BJ (cell line): ENCODE measurements around the gene TGM6. TPM values are rescaled to one million over a fixed set of nuclear protein-coding genes. Genes with fewer than 3 reads are reported as not detected.

Experiments
- CTCF ChIA-PET: fragments of 350-600 bp; formaldehyde crosslinking; extraction: SDS; loops from one replicate; lab custom pipeline; 2021; ENCODE audit warnings: antibody characterized with exemption, inconsistent platforms; lab: Yijun Ruan, JAX
- POLR2A ChIA-PET: fragments of 300-600 bp; sonication (Branson Sonifier 250); formaldehyde crosslinking; extraction: SDS; loops from one replicate; lab custom pipeline; 2021; ENCODE audit warnings: antibody characterized with exemption; lab: Charles Lee
- DNase-seq: peaks from one replicate; pipeline ENCODE4 v3.0.0-alpha.2; 2011; ENCODE audit warnings: low read depth
- H3K27me3 ChIP-seq: 2 replicates; pipeline ENCODE4 v1.6.0; 2011; ENCODE audit warnings: low read length; ENCODE audit not compliant: control insufficient read depth, insufficient read depth
- H3K36me3 ChIP-seq: 2 replicates; pipeline ENCODE4 v1.5.1; 2011; ENCODE audit warnings: low read length; ENCODE audit not compliant: control insufficient read depth, insufficient read depth
- H3K4me3 ChIP-seq: 2 replicates; pipeline ENCODE4 v1.5.1; 2011; ENCODE audit warnings: low read depth, mild to moderate bottlenecking, control low read depth, low read length
- CTCF ChIP-seq: IDR thresholded peaks from 2 replicates; pipeline ENCODE4 v1.5.1; 2011; ENCODE audit warnings: low read depth, mild to moderate bottlenecking, control low read depth, inconsistent platforms, low read length, moderate library complexity; ENCODE audit not compliant: insufficient read depth
- polyA plus RNA-seq: library from polyadenylated mRNA; depleted of rRNA; stranded (reverse); fragments of >200 nt; gene quantifications from 2 replicates; pipeline ENCODE4 v1.2.3, GENCODE V29; 2011

The TGM6 gene
- polyA plus RNA-seq, 1 experiment, result not detected

- no peak for DNase-seq
- H3K36me3 ChIP-seq, result no peaks in the 10 kb centered on the region
- ChIA-PET CTCF (no interaction called here), POLR2A (no interaction called here)
- no peak overlapping the region for H3K4me3 ChIP-seq
- TF ChIP-seq CTCF, result no peak
- no peaks in the 10 kb centered on the region for H3K27me3 ChIP-seq
Measured at GRCh38 chr20:2340823-2341222, 39.9 kb upstream of the TGM6 start.

GRCh38 chr20:2341336-2341735, 39.4 kb upstream of the TGM6 start:
- CTCF ChIA-PET, result no interaction called here

GRCh38 chr20:2342243-2342642, 38.5 kb upstream of the TGM6 start:
- ChIA-PET POLR2A (no interaction called here), CTCF (no interaction called here)
- TF ChIP-seq CTCF, result no peak
- H3K27me3 ChIP-seq, result no peaks in the 10 kb centered on the region; the same call in 1 of the 2 replicates
- H3K4me3 ChIP-seq, result no peak overlapping the region
- no peak for DNase-seq
- no peaks in the 10 kb centered on the region for H3K36me3 ChIP-seq

More at GRCh38 chr20:2341336-2341735, 39.4 kb upstream of the TGM6 start:
- POLR2A ChIA-PET, result no interaction called here
- Histone ChIP-seq H3K36me3 (no peaks in the 10 kb centered on the region), H3K4me3 (no peak overlapping the region), H3K27me3 (no peaks in the 10 kb centered on the region; the same call in 1 of the 2 replicates)
- TF ChIP-seq CTCF, result no peak
- no peak for DNase-seq

- ChIA-PET POLR2A (no interaction called here), CTCF (interaction anchor here (1.1 kb wide), 1 partner anchor 138 kb away, joined by 3 read pairs; no protein-coding TSS in a partner anchor)
- TF ChIP-seq CTCF, result no peak
- no peak overlapping the region for H3K4me3 ChIP-seq
- DNase-seq, result no peak
- H3K36me3 ChIP-seq, result no peaks in the 10 kb centered on the region
- H3K27me3 ChIP-seq, result no peaks in the 10 kb centered on the region; the same call in none of the 2 replicates
Measured at GRCh38 chr20:2346188-2346587, 34.5 kb upstream of the TGM6 start.

- CTCF ChIA-PET, result interaction anchor here (0.9 to 3.1 kb wide), 2 partner anchors 104 to 141 kb away, joined by 3 to 14 read pairs; no protein-coding TSS in a partner anchor
Measured at GRCh38 chr20:2348336-2348735, 32.4 kb upstream of the TGM6 start.

More at GRCh38 chr20:2348336-2348735, 32.4 kb upstream of the TGM6 start:
- TF ChIP-seq CTCF, result no peak
- no peak for DNase-seq
- POLR2A ChIA-PET, result interaction anchor here (0.5 kb wide), 1 partner anchor 108 kb away, joined by 3 read pairs; no protein-coding TSS in a partner anchor
- Histone ChIP-seq H3K27me3 (no peaks in the 10 kb centered on the region; the same call in none of the 2 replicates), H3K4me3 (no peak overlapping the region), H3K36me3 (no peaks in the 10 kb centered on the region)
